ENCODE data around the gene MAP2K1. TPM values are rescaled to one million over a fixed set of nuclear protein-coding genes. Genes with fewer than 3 reads are reported as not detected.

Gene MAP2K1
- total and polyA plus RNA-seq, 2 of the 4 experiments (the other 2 are of a cell fraction): 34.7 to 37.8 TPM

DNA sequence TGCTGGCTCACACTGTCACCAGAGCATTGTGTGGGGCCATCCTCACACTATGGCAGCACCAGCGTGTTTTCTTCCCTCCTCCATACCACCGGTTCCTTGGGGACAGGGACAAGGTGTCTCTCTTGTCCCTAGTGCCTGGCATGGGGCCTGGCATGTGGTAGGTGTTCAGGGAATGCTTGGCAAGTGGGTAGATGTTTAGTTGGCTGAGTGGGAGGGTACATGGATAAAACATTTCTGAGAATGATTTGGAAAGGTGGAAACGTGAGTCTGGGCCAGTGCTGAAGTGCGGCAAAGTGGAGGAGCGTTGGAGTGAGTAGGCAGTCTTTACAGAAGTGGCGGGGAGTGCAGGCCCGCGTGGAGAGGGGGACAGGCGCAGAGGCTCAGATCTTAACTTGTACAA is 95.8 kb downstream of the MAP2K1 start:
- H3K36me3 ChIP-seq (ENCODE audit: control insufficient read depth, insufficient read depth, low read length): peaks cover 30% of the 10 kb centered on the region
- dilution Hi-C loops (cut with HindIII; ENCODE audit: low sequenced_read_pairs, unreplicated experiment): no loop called here
- H2BK5ac ChIP-seq (ENCODE audit: low read depth, low read length, poor library complexity, severe bottlenecking): no peak overlapping the region
- H3K14ac ChIP-seq (replicated peaks; ENCODE audit: low read depth, low read length): no peak overlapping the region
- no peak overlapping the region for H3K4me2 ChIP-seq (ENCODE audit: low read depth, low read length)
- H3K56ac ChIP-seq (ENCODE audit: extremely low read depth, insufficient read depth, low read length): no peak overlapping the region
- BruUV-seq (replicated peaks): no TSS peak
- POLR2A ChIA-PET (ENCODE audit: unreplicated experiment): no interaction called here
- H2BK20ac ChIP-seq (ENCODE audit: low read depth, low read length): no peak overlapping the region
- no peak overlapping the region for H3K4ac ChIP-seq (ENCODE audit: low read depth, low read length)
- in situ Hi-C loops (cut with MboI; ENCODE audit: low sequenced_read_pairs): loop anchor here (25.0 kb wide), 1 partner anchor 570 kb away; no protein-coding TSS in a partner anchor
- H2AFZ ChIP-seq (replicated peaks; ENCODE audit: low read length, poor library complexity): no peak overlapping the region
- no peak for TF ChIP-seq CEBPB (IDR thresholded peaks at IDR 0.05; ENCODE audit: low read depth, low read length)
- TF ChIP-seq BHLHE40 (IDR thresholded peaks at IDR 0.05; ENCODE audit: low read depth, low read length): no peak
- no peak for TF ChIP-seq RFX5 (IDR thresholded peaks at IDR 0.05; ENCODE audit: low read depth, low read length)
- no peak for TF ChIP-seq SMC3 (IDR thresholded peaks at IDR 0.05; ENCODE audit: low read depth, low read length)
- TF ChIP-seq NFE2L2 (IDR thresholded peaks at IDR 0.05; ENCODE audit: low read depth, low read length): no peak
- TF ChIP-seq MAFK (IDR thresholded peaks at IDR 0.05; ENCODE audit: low read depth, low read length): no peak
- no peak for TF ChIP-seq POLR2A (IDR thresholded peaks at IDR 0.05; ENCODE audit: low read depth, low read length)
- no peak for TF ChIP-seq ELK1 (IDR thresholded peaks at IDR 0.05; ENCODE audit: borderline replicate concordance, low read depth, low read length)
- TF ChIP-seq, protein P1, sequence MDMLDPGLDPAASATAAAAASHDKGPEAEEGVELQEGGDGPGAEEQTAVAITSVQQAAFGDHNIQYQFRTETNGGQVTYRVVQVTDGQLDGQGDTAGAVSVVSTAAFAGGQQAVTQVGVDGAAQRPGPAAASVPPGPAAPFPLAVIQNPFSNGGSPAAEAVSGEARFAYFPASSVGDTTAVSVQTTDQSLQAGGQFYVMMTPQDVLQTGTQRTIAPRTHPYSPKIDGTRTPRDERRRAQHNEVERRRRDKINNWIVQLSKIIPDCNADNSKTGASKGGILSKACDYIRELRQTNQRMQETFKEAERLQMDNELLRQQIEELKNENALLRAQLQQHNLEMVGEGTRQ (IDR thresholded peaks at IDR 0.05; ENCODE audit: low read depth, low read length): no peak
- no peak for TF ChIP-seq MAZ (IDR thresholded peaks at IDR 0.05; ENCODE audit: borderline replicate concordance, low read depth, low read length)
- no peak for TF ChIP-seq MXI1 (IDR thresholded peaks at IDR 0.05; ENCODE audit: borderline replicate concordance, low read depth, low read length)
- peaks cover 18% of the 10 kb centered on the region for H3K9me1 ChIP-seq (ENCODE audit: insufficient read depth, low read length)
- no peak overlapping the region for H4K5ac ChIP-seq (ENCODE audit: low read depth, low read length)
- ATAC-seq (ENCODE audit: low read depth) (no peak), DNase-seq (no peak)
- H3K79me1 ChIP-seq (ENCODE audit: low read depth in 1 of 2, low read length in 2 of 2): peaks cover 43 to 46% of the 10 kb centered on the region in 2 experiments
- WGBS, 2 experiments (ENCODE audit: extremely low coverage in 2 of 2, insufficient read length in 1 of 2): 83% methylated on average over 1 of the region's 9 CpGs; no CpG with 5 or more reads in 1 of the 2 experiments
- no peak overlapping the region for H3K9ac ChIP-seq (ENCODE audit: low read depth, low read length)
- no peaks in the 10 kb centered on the region for H3K9me3 ChIP-seq (ENCODE audit: control insufficient read depth, insufficient read depth, low read length)
- H4K8ac ChIP-seq (ENCODE audit: low read depth in 2 of 2, low read length in 2 of 2): no peak overlapping the region
- CTCF ChIA-PET: no interaction called here
- no peak overlapping the region for H3K4me3 ChIP-seq (ENCODE audit: insufficient read depth, low read depth, low read length)
- H4K91ac ChIP-seq (ENCODE audit: insufficient read depth, low read depth, low read length): no peak overlapping the region
- intact Hi-C loops (cut with micrococcal nuclease): no loop called here
- no peak overlapping the region for H2AK5ac ChIP-seq (ENCODE audit: low read depth, low read length)
- H3K27ac ChIP-seq (ENCODE audit: insufficient read depth, low read length): no peak overlapping the region
- H2BK15ac ChIP-seq (ENCODE audit: low read depth, low read length): no peak overlapping the region
- no peak overlapping the region for H3K18ac ChIP-seq (ENCODE audit: low read depth, low read length)
- H3K23ac ChIP-seq (ENCODE audit: low read depth, low read length): no peak overlapping the region
- no peak overlapping the region for H2AK9ac ChIP-seq (replicated peaks; ENCODE audit: low read depth, low read length, poor library complexity)
- H3K27me3 ChIP-seq (ENCODE audit: control insufficient read depth, insufficient read depth, low read length): no peaks in the 10 kb centered on the region
- peaks cover 5% of the 10 kb centered on the region; the same call in 1 of the 2 replicates for H3K4me1 ChIP-seq (ENCODE audit: control insufficient read depth, insufficient read depth, low read length)
- peaks cover 6% of the 10 kb centered on the region for H4K20me1 ChIP-seq (ENCODE audit: insufficient read depth, low read length)
- H2BK120ac ChIP-seq (ENCODE audit: low read depth, low read length): no peak overlapping the region

Data from IMR-90 (cell line).